Neural cell (in vitro differentiated cells): ENCODE measurements around the gene RIPPLY1.

ENCODE experiments used
- CTCF ChIP-seq: fragments of 450-650 bp; IDR thresholded peaks from 2 replicates; pipeline ENCODE4 v1.5.1; 2014; ENCODE audit warnings: antibody characterized with exemption, mild to moderate bottlenecking, moderate library complexity; ENCODE audit not compliant: poor library complexity, severe bottlenecking
- EZH2 ChIP-seq: fragments of 200-600, 300-800 bp; shearing (Covaris generic), sonication (generic); IDR thresholded peaks from 2 replicates; pipeline ENCODE4 v1.6.1; 2014; ENCODE audit warnings: antibody characterized with exemption, low read length, borderline replicate concordance, mild to moderate bottlenecking; ENCODE audit not compliant: insufficient read depth, poor library complexity, severe bottlenecking
- RAD21 ChIP-seq: fragments of 450-650 bp; conservative IDR thresholded peaks from 2 replicates; pipeline ENCODE4 v1.6.1; 2014; ENCODE audit warnings: antibody characterized with exemption, mild to moderate bottlenecking, moderate library complexity
- SMC3 ChIP-seq: fragments of 450-650 bp; conservative IDR thresholded peaks from 2 replicates; pipeline ENCODE4 v1.6.1; 2014; ENCODE audit warnings: antibody characterized with exemption, mild to moderate bottlenecking, moderate library complexity; ENCODE audit not compliant: poor library complexity

GRCh38 chrX:106903856-106904528 is 851 bp upstream of the RIPPLY1 start:
- TF ChIP-seq CTCF (no peak), SMC3 (no peak), RAD21 (no peak), EZH2 (no peak)
